Activated naive CD8-positive, alpha-beta T cell treated with anti-CD3 and anti-CD28 coated beads, Interleukin-2, amount 50 U/mL, for 16 hours (primary cell): ENCODE data around the gene NUP107.
A peak's percentile ranks its signal among the peaks of the same experiment; 100 is the strongest.
"Not testable (repeated sequence)": the region's sequence is repeated elsewhere in the genome, so short reads cannot be mapped to it uniquely, and the experiment has no call there.

Experiments used
- DNase-seq: peaks from one replicate; pipeline ENCODE4 v3.0.0-alpha.2; 2020; ENCODE audit warnings: low read depth, low spot score

NUP107 gene

DNA sequence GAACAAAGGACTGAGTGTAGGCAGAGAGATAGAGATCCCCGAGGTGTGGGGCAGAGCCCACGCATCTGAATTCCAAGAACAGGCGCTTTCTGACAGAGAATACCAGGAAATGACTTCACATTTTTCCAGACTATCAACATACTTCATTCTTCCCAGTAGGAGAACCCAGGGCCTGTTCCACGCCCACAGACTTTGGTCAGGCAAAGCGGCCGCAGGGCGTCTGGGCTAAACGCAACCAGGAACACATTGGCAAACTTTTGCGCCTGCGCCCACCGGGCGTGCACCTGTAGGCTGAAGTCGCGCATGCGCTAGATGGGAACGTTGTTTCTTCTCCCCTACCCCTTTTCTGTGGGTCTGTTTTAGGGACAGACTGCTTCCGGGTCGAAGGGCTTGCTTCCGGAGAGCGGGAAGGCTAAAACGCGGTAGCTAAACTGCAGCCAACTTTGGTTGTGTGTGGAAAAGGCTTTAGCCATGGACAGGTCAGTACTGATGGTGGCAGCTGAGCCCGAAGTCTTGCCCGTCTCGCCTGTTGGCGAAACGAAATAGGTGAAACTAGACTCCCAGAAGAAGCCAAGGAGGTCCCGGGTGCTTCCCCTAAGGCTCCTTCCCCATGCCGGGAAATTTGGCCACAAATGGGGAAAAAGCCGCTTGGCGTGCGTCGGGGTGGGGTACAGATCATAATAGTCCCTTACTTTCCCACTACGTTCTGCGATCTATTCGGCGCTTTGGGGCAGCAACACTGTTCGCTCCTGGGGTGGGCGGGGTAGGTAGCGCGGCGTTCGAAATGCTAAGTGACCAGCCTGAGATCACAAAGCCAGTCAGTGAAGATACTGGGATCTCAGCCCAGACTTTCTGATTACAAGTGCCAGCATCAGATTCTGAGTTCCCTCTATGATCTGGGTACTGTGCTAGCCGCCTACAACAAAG is at the start of gene NUP107:
Gene NUP107, plus strand, starts transcription at position 384 of the 927 bp plus-strand sequence. Its CDS starts 88 bp downstream, at position 472.
- peak; percentile 94 for DNase-seq

DNA sequence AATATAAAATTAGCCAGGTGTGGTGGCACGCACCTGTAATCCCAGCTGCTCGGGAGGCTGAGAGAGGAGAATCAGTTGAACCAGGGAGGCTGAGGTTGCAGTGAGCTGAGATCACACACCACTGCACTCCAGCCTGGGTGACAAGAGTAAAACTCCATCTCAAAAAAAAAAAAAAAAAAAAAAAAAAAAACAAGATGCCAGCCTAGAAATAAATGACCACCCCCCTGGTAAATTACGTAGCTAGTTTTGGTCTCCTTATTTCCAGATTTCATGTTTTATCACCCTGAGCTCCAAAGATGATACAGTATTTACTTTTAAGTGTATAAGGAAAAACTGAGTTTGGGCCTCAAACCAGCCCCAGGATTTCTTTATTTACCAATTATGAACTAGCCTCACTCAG is 49.3 kb upstream of the NUP107 start:
- not testable (repeated sequence) for DNase-seq

DNA sequence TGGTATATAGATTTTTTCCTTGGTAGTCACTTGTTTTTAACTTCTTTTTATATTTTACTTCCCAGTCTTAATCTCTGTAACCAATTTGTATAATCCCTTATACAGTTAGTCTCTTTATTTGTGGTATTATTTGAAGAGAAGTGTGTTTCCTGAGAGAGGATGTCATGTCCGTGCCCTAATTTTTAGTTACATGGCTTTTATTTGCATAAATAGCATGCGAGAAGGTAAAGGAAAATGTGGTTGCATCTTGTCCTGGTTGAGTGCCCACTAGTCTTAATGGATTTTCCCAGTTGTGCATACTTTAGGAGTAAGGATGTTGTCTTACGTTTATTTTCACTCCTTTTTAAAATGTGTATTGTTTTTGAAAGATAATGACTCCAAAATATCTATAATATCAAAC is 48.6 kb upstream of the NUP107 start:
- DNase-seq = no peak

DNA sequence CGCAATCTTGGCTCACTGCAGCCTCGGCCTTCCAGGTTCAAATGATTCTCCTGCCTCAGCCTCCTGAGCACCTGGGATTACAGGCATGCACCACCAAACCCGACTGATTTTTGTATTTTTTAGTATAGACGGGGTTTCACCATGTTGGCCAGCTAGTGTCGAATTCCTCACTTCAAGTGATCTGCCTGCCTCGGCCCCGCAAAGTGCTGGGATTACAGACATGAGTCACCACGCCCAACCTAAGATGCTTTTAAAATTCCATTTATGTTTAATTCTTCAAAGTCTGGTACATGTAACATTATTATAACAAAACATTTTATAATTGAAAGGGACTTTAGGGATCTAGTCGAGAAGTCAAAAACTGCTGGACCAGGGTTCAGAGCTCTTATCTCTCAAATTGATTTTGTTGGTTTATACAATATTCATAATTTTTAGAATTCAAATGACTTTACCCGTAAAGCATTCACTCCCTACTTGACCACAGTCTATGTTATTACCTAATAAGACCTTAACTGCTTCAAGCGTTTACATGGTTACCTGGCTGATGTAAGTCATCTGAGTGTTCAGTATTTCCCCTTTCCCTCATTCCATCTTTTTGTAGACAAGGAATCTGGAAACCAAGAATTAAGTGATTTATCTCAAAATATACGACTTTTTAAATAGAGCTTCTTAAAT is 47.9 kb upstream of the NUP107 start:
- DNase-seq = no peak

DNA sequence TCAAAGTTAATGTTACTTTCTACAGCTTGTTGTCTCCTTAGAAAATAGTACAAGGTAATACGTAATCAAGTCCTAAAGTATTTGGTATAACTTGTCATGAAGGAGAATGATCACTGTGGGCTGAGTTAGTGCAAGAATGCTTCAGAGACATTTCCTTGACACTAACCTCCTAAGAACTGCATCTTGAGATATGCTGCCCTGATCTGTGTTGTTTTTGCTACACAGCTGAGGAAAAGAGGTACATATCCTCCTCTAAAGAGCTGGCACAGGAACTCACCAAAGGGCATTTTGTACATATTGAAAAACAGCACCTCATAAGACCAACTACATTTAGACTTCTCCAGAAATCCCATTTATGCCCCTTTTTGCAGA is 47.4 kb upstream of the NUP107 start:
- DNase-seq = no peak

DNA sequence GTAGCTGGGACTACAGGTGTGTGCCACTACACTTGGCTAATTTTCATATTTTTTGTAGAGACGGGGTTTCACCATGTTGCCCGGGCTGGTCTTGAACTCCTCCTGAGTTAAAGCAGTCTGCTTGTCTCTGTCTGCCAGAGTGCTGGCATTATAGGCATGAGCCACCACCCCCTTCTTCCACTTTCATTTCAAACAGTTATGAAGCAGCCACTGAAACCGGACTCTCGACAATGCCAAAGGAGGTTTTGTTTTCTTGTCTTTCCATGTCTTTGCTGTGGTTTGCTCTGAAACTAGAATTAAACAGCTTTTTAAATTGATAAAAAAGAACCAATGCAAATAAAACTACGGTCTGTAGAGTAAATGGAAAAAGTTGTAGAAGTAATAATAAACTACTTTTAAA is 45.6 kb upstream of the NUP107 start:
- DNase-seq = peak; percentile 34

DNA sequence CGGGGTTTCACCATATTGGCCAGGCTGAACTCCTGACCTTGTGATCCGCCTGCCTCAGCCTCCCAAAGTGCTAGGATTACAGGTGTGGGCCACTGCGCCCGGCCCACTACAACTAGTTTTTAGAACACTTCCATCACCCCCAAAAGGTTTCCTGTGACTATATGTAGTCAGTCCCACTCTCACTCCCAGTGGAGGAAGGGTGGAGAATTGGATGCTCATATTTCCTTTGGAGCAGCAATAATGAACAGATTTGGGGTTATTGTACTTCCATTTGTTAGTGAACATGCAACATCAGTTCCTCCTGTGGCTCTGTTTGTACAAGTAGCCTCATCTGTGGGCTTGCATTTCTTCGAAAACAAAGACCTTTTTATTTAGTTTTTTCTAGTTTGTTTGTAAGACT is 40.3 kb upstream of the NUP107 start:
- DNase-seq = no peak

DNA sequence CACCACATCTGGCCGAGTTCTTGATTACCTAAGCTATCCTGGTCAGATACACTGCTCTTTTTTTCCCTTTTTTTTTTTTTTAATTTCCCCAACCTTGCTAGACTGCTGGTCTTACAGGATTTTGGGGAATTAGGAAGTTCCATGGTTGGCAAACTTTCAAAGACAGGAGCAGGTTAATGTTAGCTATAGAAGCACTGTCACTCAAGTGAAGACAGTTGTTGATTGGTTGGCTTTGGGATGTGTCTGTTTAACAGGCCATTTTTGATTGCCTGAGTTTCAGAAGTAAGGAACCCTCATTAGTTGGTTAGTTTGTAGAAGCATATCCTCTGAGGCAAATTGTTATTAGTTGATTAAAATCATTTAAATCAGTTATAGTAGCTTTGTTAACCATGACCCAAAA is 39.3 kb upstream of the NUP107 start:
- no peak for DNase-seq

DNA sequence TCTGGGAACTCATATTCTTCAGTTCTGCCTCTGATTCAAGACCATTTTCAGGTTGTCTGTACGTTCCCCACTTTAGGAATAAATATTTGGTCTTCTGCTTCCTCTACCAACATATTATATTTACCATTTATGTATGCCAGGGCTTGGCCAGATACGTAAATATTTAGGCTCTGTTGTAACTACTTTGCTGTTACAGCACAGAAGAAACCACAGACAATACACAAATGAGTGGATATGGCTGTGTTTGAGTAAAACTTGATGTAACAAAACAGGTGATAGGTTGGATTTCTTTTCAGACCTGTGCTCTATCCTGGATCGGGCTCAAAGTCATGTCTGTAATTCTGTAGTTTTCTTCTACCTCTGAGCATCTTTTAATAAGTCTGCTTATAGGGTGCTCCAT is 38.6 kb upstream of the NUP107 start:
- DNase-seq = no peak

DNA sequence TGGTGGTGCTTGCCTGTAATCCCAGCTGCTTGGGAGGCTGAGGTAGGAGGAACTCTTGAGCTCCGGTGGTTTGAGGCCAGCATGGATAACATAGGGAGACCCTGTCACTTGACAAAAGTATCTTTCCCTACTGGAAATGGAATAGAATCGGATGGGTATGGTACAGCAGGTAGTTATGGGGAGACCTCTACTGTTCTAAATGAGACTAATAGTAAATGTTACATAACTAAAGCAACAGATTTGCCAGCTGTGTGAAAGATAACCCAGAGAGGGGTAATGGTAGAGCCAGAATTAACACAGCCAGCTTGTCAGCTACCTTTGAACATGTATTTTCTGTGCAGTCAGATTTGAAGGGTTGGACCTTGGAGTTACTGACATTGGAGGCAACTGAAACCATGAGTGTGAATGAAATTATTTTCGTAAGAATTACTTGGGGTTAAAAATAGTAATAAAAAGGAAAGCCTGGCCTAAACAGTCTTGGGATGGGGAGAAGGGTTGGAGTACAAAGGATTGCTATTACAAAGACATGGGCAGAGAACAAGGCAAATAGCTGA is 21.7 kb upstream of the NUP107 start:
- no peak for DNase-seq

DNA sequence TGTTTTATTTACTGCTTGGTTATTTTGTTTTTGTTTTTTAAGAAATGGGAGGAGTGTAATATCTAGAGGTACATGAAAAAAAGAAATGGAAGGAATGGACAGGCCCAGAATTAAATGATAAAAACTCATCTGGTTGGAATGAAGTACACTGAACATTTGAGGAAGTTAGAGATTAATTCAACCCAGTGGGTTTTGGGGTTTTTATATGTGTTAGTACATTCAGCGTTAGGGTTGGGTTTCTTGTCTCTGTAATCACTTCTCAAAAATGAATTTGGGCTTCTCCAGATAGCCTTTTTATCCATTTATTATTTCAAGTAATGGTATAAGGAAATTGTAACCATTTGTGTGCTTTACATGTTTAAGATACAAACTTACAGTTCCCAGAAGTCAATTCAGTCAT is 19.5 kb upstream of the NUP107 start:
- no peak for DNase-seq

DNA sequence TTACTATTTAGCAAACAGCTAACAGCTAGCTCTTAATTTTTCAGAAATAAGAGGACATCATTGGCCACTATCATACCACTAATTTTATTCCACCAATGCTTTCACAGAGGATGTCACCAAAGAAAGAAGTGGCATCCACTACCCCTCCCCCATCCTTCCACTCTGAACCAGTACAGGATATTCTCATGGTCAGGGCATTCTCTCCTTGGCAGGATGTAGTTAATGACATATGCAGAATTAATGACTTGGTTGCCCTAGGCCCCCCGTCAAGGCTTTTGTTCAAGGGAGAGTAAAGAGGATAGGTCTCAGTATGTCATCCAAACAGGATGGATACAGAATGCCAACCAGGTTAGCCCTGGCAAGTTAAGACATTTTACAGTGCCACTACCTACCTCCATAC is 18.9 kb upstream of the NUP107 start:
- no peak for DNase-seq

DNA sequence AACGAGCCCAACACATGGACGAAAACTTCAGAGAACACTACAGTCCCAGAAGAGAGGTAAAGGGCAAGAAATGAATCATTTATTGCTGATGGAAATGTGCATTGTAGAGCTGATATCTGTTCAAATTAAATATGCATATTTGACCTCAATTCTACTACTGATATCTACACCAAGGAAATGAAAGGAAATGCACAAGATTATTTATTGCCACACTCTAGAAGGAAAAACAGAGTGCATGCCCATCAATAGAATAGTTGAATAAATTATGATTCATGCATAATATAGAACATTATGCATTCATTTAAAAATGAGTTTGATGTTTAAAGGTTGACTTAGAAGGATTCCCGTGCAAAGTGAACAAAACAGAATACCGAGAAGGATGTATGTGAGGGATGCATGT is 15.6 kb upstream of the NUP107 start:
- no peak for DNase-seq

DNA sequence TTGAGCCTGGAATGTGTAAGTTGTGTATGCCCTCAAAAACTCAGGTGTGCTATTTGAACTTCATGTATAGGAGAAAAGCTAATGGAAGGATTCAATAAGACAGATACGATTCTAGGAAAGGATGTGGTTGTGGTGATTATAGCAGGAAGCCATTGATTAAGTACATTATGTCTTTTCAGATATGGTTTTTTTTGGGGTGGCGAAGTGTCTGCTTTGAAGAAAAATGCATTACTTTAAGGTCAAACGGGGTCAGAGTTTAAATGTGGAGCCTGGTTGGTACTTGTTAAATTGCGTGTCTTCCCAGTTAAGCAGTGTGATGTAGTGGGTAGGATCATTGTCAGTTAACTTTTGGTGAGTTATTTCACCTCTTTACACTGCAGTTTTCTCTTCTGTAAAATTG is 13.0 kb upstream of the NUP107 start:
- DNase-seq = no peak

DNA sequence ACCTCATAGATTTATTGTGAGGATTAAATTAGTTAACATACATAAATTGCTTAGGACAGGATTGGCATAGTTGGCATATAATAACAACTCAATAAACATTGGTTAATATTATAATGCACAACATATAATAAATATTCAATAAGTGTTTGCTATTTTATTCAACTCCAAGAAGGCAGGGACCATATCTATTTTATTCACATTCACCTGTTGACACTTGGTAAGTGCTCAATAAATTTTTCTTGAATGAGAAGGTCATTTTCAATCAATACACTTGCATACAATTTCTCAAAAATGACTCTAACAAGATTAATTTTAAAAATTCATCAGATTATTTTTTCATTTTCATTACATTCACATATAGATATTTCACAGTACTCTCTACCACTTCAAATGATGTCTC is 12.4 kb upstream of the NUP107 start:
- DNase-seq = no peak

DNA sequence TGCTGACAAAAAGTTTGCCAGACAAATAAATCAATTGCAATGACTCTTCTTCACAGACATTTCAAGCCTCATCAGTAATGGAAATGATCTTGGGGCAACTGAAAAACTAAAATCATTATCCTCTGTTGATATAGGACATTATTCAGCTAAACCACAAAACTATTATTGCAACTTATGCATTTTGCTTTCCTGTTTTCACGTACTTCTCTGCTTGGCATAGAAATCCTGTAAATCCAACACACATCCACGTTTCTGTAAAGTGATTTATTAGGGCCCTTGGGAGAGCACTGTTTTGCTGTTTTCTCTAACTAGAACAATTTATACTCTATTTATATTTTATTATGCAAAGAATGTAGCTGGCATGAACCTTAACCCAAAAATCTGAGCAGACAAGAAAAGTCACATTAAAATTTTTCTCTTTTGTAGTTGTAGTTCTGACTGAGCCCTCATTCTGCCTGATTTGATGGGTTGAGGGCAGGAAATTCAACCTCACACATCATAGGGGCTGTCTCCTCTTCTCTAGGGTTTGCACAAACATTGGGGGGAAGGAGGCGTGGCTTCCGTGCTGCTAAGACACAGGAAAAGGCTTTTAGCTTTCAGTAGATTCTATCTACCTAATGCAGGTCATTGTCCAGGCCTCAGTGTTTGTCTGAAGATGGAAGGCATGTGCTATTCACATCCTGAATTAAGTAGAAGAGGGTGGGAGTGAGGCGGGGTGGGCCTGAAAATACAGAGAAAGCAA is 11.5 kb upstream of the NUP107 start:
- no peak for DNase-seq

DNA sequence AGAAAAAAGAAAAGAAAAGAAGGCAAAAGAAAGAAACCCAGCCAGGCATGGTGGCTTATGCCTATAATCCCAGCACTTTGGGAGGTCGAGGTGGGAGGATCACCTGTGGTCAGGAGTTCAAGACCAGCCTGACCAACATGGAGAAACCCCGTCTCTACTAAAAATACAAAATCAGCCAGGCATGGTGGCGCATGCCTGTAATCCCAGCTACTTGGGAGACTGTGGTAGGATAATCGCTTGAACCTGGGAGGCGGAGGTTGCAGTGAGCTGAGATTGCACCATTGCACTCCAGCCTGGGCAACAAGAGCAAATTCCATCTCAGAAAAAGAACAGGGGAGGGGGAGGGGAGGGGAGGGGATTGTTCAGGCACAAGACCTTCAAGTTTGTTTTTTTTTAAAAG is 9.9 kb upstream of the NUP107 start:
- not testable (repeated sequence) for DNase-seq

DNA sequence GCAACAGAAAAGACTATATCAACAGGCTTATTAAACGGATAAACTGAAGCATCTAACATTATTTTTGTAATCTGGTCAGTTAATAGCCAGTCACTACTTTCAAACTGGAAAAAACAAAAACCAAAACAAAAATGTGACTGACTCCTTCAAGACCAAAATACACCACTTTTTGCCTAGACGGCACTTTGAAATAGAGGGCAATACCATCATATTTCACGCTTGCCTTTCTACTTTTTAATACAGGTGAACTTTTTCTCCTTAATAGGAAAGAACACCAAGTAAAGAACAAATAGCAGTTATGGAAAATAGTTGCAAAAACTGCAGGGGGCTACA is 550 bp upstream of the NUP107 start:
- no peak for DNase-seq

DNA sequence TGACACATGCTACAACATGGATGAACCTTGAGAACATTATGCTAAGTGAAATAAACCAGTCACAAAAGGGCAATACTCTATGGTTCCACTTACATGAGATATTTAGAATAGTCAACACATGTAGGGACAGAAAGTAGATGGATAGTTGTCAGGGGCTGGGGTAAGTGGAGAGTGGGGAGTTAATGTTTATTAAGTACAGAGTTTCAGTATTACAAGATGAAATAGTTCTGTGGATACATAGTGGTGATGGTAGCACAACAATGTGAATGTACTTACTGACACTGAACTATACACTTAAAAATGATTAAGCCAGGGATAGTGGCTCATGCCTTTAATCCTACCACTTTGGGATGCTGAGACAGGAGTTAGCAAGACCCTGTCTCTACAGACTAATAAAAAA is 8.7 kb downstream of the NUP107 start:
- DNase-seq = no peak

DNA sequence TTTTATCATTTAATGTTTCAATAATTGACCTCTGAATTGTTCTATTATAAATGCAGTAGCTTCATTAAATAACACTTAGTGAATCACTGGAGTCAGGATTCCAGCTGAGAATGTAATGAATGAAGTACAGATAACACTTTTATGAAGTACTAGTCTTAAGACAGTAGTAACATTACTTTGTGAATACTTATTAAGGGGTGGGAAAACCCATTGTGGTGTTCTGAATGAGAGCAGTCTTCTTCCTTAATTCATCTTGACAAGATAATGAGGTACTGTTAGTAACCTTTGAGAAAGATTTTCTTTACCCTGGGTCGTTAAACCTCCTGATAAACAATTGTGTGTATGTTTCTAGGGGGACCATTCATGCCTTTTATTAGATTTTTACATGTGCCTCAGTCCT is 12.7 kb downstream of the NUP107 start:
- DNase-seq = no peak

DNA sequence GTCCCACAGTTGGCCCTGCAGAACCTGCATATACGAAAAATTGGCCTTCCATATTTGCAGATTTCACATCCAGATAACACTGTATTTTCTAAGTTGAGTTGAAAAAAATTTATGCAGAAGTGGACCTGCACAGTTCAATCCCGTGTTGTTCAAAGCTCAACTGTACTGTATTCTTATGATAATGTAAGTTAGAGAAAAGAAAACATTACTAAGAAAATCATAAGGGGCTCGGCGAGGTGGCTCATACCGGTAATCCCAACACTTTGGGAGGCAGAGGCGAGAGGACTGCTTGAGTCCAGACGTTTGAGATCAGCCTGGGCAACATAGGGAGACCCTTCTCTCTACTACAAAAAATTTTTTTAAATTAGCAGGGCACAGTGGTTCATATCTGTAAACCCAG is 41.0 kb downstream of the NUP107 start:
- DNase-seq = no peak

DNA sequence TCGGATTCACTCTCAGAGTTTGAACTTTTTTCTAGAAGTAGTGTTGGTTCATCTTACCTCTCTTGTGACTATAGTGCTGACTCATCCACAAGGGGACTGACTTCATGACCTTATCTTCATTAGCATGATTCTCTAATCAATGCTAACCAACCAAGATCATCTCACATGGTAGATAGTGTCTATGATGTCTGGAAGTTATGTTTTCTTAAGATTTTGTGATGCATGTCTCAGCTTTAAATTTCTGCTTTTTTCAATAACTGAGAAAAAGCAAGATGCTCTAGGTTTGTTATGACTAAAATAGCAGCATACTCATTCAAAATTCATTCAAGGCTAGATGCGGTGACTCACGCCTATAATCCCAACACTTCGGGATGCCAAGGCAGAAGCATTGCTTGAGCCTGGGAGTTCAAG is 46.9 kb downstream of the NUP107 start:
- DNase-seq = no peak
